Panc1 (cell line): ENCODE data around the gene ATE1.

ENCODE experiments used
- CTCF ChIP-seq: fragments of 450-650 bp; IDR thresholded peaks from 2 replicates; pipeline ENCODE4 v1.5.1; 2017; ENCODE audit warnings: mild to moderate bottlenecking
- POLR2AphosphoS5 ChIP-seq: IDR thresholded peaks from 2 replicates; pipeline ENCODE4 v1.6.1; 2012; ENCODE audit warnings: mild to moderate bottlenecking, low read depth, low read length, moderate library complexity
- REST ChIP-seq, 2 experiments: IDR thresholded peaks; 2 replicates each; pipeline ENCODE4 v1.6.1; 2011 to 2012; ENCODE audit warnings: low read depth in 2 of 2, control low read depth in 1 of 2, low read length in 1 of 2, mild to moderate bottlenecking in 1 of 2, moderate library complexity in 1 of 2; ENCODE audit not compliant: insufficient read depth in 1 of 2
- SIN3A ChIP-seq: IDR thresholded peaks from 2 replicates; pipeline ENCODE4 v1.6.1; 2012; ENCODE audit warnings: low read depth, mild to moderate bottlenecking, low read length, moderate library complexity, borderline replicate concordance; ENCODE audit not compliant: insufficient read depth
- TCF7L2 ChIP-seq: IDR thresholded peaks from 2 replicates; pipeline ENCODE4 v1.6.1; 2011; ENCODE audit warnings: mild to moderate bottlenecking, low read depth, low read length, inconsistent platforms

GRCh38 chr10:121941532-121941931 is 13.7 kb upstream of the ATE1 start:
- TF ChIP-seq CTCF = no peak
- TF ChIP-seq REST (IDR thresholded peaks at IDR 0.05; ENCODE audit: insufficient read depth in 1 of 2, low read depth in 2 of 2, low read length in 1 of 2) = no peak
- TF ChIP-seq POLR2AphosphoS5 = no peak
- TF ChIP-seq SIN3A = no peak
- no peak for TF ChIP-seq TCF7L2
